T-helper 1 cell treated with Interleukin-12 subunit alpha and Interleukin-12 subunit beta and Interleukin-4 antibody, amounts not matched to agents 30 μg/mL and 1 μg/mL, for 36 hours (primary cell): Measurements from ENCODE around the gene TARP.

Source experiments
- H3K27ac Mint-ChIP-seq: one replicate; pipeline ENCODE4 v1.8.0; 2021; ENCODE audit warnings: mild to moderate bottlenecking, mixed read lengths
- H3K27me3 Mint-ChIP-seq: one replicate; pipeline ENCODE4 v1.8.0; 2021; ENCODE audit warnings: low read depth, mixed read lengths
- H3K36me3 Mint-ChIP-seq: one replicate; pipeline ENCODE4 v1.8.0; 2021; ENCODE audit warnings: low read depth, mixed read lengths
- H3K4me1 Mint-ChIP-seq: one replicate; pipeline ENCODE4 v1.8.0; 2021; ENCODE audit warnings: low read depth, mixed read lengths
- H3K4me3 Mint-ChIP-seq: one replicate; pipeline ENCODE4 v1.8.0; 2021; ENCODE audit warnings: mild to moderate bottlenecking, moderate library complexity, mixed read lengths
- H3K9me3 Mint-ChIP-seq: one replicate; pipeline ENCODE4 v1.8.0; 2021; ENCODE audit warnings: mixed read lengths

Gene TARP

GRCh38 chr7:38273286-38273995 is at the start of gene TARP:
Gene TARP (minus strand): TSS chr7:38273636.
- H3K9me3 Mint-ChIP-seq: no peaks in the 10 kb centered on the region
- no peaks in the 10 kb centered on the region for H3K27me3 Mint-ChIP-seq
- no peaks in the 10 kb centered on the region for H3K36me3 Mint-ChIP-seq
- H3K4me3 Mint-ChIP-seq: peak within 1 kb of the TSS; percentile 34
- H3K4me1 Mint-ChIP-seq: no peaks in the 10 kb centered on the region
- H3K27ac Mint-ChIP-seq: no peak within 1 kb of the TSS

GRCh38 chr7:38323156-38323555 is 49.7 kb upstream of the TARP start:
- Mint-ChIP-seq H3K4me1 (peaks cover 25% of the 10 kb centered on the region), H3K27me3 (peaks cover 3% of the 10 kb centered on the region), H3K9me3 (no peaks in the 10 kb centered on the region), H3K36me3 (no peaks in the 10 kb centered on the region), H3K27ac (no peak overlapping the region), H3K4me3 (no peak overlapping the region)

GRCh38 chr7:38322461-38322860 is 49.0 kb upstream of the TARP start:
- Mint-ChIP-seq H3K27me3 (peaks cover 3% of the 10 kb centered on the region), H3K9me3 (no peaks in the 10 kb centered on the region), H3K36me3 (no peaks in the 10 kb centered on the region), H3K27ac (no peak overlapping the region), H3K4me1 (peaks cover 22% of the 10 kb centered on the region), H3K4me3 (no peak overlapping the region)

- Mint-ChIP-seq H3K36me3 (no peaks in the 10 kb centered on the region), H3K27ac (no peak overlapping the region), H3K27me3 (peaks cover 3% of the 10 kb centered on the region), H3K9me3 (no peaks in the 10 kb centered on the region), H3K4me1 (peaks cover 22% of the 10 kb centered on the region), H3K4me3 (no peak overlapping the region)
Observed at GRCh38 chr7:38321967-38322366, 48.5 kb upstream of the TARP start.

GRCh38 chr7:38321515-38321944 is 48.1 kb upstream of the TARP start:
- H3K27ac Mint-ChIP-seq: no peak overlapping the region
- no peak overlapping the region for H3K4me3 Mint-ChIP-seq
- no peaks in the 10 kb centered on the region for H3K9me3 Mint-ChIP-seq
- H3K4me1 Mint-ChIP-seq: peaks cover 22% of the 10 kb centered on the region
- H3K27me3 Mint-ChIP-seq: peaks cover 3% of the 10 kb centered on the region
- H3K36me3 Mint-ChIP-seq: no peaks in the 10 kb centered on the region

- peaks cover 3% of the 10 kb centered on the region for H3K27me3 Mint-ChIP-seq
- peaks cover 22% of the 10 kb centered on the region for H3K4me1 Mint-ChIP-seq
- no peak overlapping the region for H3K27ac Mint-ChIP-seq
- H3K4me3 Mint-ChIP-seq: no peak overlapping the region
- no peaks in the 10 kb centered on the region for H3K36me3 Mint-ChIP-seq
- no peaks in the 10 kb centered on the region for H3K9me3 Mint-ChIP-seq
Observed at GRCh38 chr7:38321050-38321449, 47.6 kb upstream of the TARP start.

- Mint-ChIP-seq H3K4me3 (no peak overlapping the region), H3K27me3 (peaks cover 3% of the 10 kb centered on the region), H3K36me3 (no peaks in the 10 kb centered on the region), H3K27ac (no peak overlapping the region), H3K4me1 (peaks cover 22% of the 10 kb centered on the region), H3K9me3 (no peaks in the 10 kb centered on the region)
Observed at GRCh38 chr7:38319873-38320272, 46.4 kb upstream of the TARP start.

GRCh38 chr7:38318803-38319416 is 45.5 kb upstream of the TARP start:
- H3K27me3 Mint-ChIP-seq: peaks cover 3% of the 10 kb centered on the region
- H3K36me3 Mint-ChIP-seq: no peaks in the 10 kb centered on the region
- H3K4me3 Mint-ChIP-seq: peak overlapping the region; percentile 50
- H3K27ac Mint-ChIP-seq: peak overlapping the region; percentile 52
- H3K9me3 Mint-ChIP-seq: no peaks in the 10 kb centered on the region
- peaks cover 22% of the 10 kb centered on the region for H3K4me1 Mint-ChIP-seq

GRCh38 chr7:38318241-38318640 is 44.8 kb upstream of the TARP start:
- H3K4me3 Mint-ChIP-seq: no peak overlapping the region
- peaks cover 3% of the 10 kb centered on the region for H3K27me3 Mint-ChIP-seq
- no peaks in the 10 kb centered on the region for H3K36me3 Mint-ChIP-seq
- H3K9me3 Mint-ChIP-seq: no peaks in the 10 kb centered on the region
- H3K27ac Mint-ChIP-seq: no peak overlapping the region
- peaks cover 22% of the 10 kb centered on the region for H3K4me1 Mint-ChIP-seq

GRCh38 chr7:38317515-38317914 is 44.1 kb upstream of the TARP start:
- peaks cover 22% of the 10 kb centered on the region for H3K4me1 Mint-ChIP-seq
- H3K4me3 Mint-ChIP-seq: no peak overlapping the region
- H3K36me3 Mint-ChIP-seq: no peaks in the 10 kb centered on the region
- no peaks in the 10 kb centered on the region for H3K9me3 Mint-ChIP-seq
- H3K27ac Mint-ChIP-seq: no peak overlapping the region
- peaks cover 3% of the 10 kb centered on the region for H3K27me3 Mint-ChIP-seq

- Mint-ChIP-seq H3K36me3 (no peaks in the 10 kb centered on the region), H3K4me1 (peaks cover 22% of the 10 kb centered on the region), H3K4me3 (no peak overlapping the region), H3K27ac (no peak overlapping the region), H3K27me3 (peaks cover 3% of the 10 kb centered on the region), H3K9me3 (no peaks in the 10 kb centered on the region)
Observed at GRCh38 chr7:38316733-38317360, 43.4 kb upstream of the TARP start.

- Mint-ChIP-seq H3K27ac (no peak overlapping the region), H3K27me3 (peaks cover 3% of the 10 kb centered on the region), H3K9me3 (no peaks in the 10 kb centered on the region), H3K4me1 (peaks cover 16% of the 10 kb centered on the region), H3K36me3 (no peaks in the 10 kb centered on the region), H3K4me3 (no peak overlapping the region)
Observed at GRCh38 chr7:38315410-38315809, 42.0 kb upstream of the TARP start.

GRCh38 chr7:38312821-38313220 is 39.4 kb upstream of the TARP start:
- H3K4me1 Mint-ChIP-seq: peaks cover 3% of the 10 kb centered on the region
- H3K27ac Mint-ChIP-seq: no peak overlapping the region
- H3K36me3 Mint-ChIP-seq: no peaks in the 10 kb centered on the region
- H3K4me3 Mint-ChIP-seq: no peak overlapping the region
- H3K9me3 Mint-ChIP-seq: no peaks in the 10 kb centered on the region
- H3K27me3 Mint-ChIP-seq: no peaks in the 10 kb centered on the region

- no peaks in the 10 kb centered on the region for H3K27me3 Mint-ChIP-seq
Observed at GRCh38 chr7:38311329-38311937, 38.0 kb upstream of the TARP start.

More at GRCh38 chr7:38311329-38311937, 38.0 kb upstream of the TARP start:
- H3K27ac Mint-ChIP-seq: peak overlapping the region; percentile 59
- H3K4me1 Mint-ChIP-seq: peaks cover 3% of the 10 kb centered on the region
- no peaks in the 10 kb centered on the region for H3K36me3 Mint-ChIP-seq
- peak overlapping the region; percentile 70 for H3K4me3 Mint-ChIP-seq
- H3K9me3 Mint-ChIP-seq: no peaks in the 10 kb centered on the region
